Hematopoietic multipotent progenitor cell treated with erythropoietin and hydrocortisone succinate and interleukin-3 and kit ligand, for 6 days (in vitro differentiated cells): ENCODE results near the gene RNU1-2.
"Not testable (repeated sequence)": the region's sequence is repeated elsewhere in the genome, so short reads cannot be mapped to it uniquely, and the experiment has no call there.

Experiments
- DNase-seq: peaks from one replicate; pipeline ENCODE4 v3.0.0-alpha.2; 2015

RNU1-2 gene

GRCh38 chr1:16911851-16912721, 16.3 kb downstream of the RNU1-2 start:
- DNase-seq, result not testable (repeated sequence)

GRCh38 chr1:16912742-16913141, 17.0 kb downstream of the RNU1-2 start:
- DNase-seq, result not testable (repeated sequence)

- DNase-seq, result no peak
These were observed 17.5 kb downstream of the RNU1-2 start for GRCh38 chr1:16913181-16913832.

- peak; percentile 96 for DNase-seq
These were observed 18.3 kb downstream of the RNU1-2 start for GRCh38 chr1:16913833-16914662.

- not testable (repeated sequence) for DNase-seq
These were observed 19.3 kb downstream of the RNU1-2 start for GRCh38 chr1:16914928-16915626.

GRCh38 chr1:16915627-16915973, 19.8 kb downstream of the RNU1-2 start:
- peak; percentile 63 for DNase-seq

GRCh38 chr1:16916036-16916880, 20.5 kb downstream of the RNU1-2 start:
- DNase-seq, result not testable (repeated sequence)

GRCh38 chr1:16918371-16918770, 22.6 kb downstream of the RNU1-2 start:
- no peak for DNase-seq

- not testable (repeated sequence) for DNase-seq
These were observed 23.3 kb downstream of the RNU1-2 start for GRCh38 chr1:16918936-16919665.

GRCh38 chr1:16920951-16921350, 25.2 kb downstream of the RNU1-2 start:
- no peak for DNase-seq

GRCh38 chr1:16921391-16922185, 25.8 kb downstream of the RNU1-2 start, which contains the start of gene CROCC:
TSS of gene CROCC (plus strand) at chr1:16921931. CDS start at chr1:16922019, 88 bp downstream.
- peak; percentile 37 for DNase-seq

- DNase-seq, result no peak
These were observed 26.7 kb downstream of the RNU1-2 start for GRCh38 chr1:16922466-16922865.

- DNase-seq, result no peak
These were observed 27.2 kb downstream of the RNU1-2 start for GRCh38 chr1:16922885-16923431.

- no peak for DNase-seq
These were observed 28.6 kb downstream of the RNU1-2 start for GRCh38 chr1:16924216-16924918.

GRCh38 chr1:16924919-16925477, 29.2 kb downstream of the RNU1-2 start:
- DNase-seq, result no peak

GRCh38 chr1:16925635-16926490, 30.1 kb downstream of the RNU1-2 start:
- no peak for DNase-seq

- no peak for DNase-seq
These were observed 30.8 kb downstream of the RNU1-2 start for GRCh38 chr1:16926491-16927073.
